ENCODE results near the gene PAX2.

The PAX2 gene

DNA sequence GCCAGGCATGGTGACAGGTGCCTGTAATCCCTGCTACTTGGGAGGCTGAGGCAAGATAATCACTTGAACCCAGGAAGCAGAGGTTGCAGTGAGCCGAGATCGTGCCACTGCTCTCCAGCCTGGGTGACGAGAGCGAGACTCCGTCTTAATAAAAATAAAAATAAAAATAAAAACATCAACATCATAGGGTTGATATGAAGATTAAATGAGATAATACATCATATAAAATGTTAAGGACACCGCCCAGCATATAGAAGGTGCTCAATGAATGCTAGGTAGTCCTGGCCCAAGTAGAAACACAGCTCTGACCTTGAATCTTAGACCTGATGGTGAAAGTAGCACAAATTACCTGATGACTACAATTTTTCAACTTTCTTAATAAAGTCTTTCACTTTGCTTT, 74.0 kb downstream of the PAX2 start:
- FAIRE-seq = no peak

- no peak for FAIRE-seq
These were observed 77.8 kb downstream of the PAX2 start for GRCh38 chr10:100823194-100823593.

DNA sequence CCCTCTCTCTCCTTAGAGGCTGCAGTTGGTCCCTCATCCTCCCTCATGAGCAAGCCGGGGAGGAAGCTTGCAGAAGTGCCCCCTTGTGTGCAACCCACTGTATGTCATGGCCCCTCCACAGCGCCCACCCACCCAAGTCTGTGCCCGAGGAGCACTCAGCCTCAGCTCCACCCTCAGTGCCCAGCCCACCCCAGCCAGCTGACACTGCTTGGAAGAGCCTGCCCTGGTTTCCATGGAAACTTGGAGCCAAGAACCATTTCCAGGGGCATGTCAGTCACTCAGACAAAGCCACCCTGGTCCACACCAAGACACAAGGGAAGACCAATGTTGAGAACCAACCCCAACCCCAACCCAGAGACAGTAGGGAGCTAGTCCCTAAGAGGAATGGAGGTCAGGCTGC, 79.5 kb downstream of the PAX2 start:
- no peak for FAIRE-seq

- no peak for FAIRE-seq
These were observed 80.0 kb downstream of the PAX2 start for GRCh38 chr10:100825325-100825875.

GRCh38 chr10:100826031-100826651, 80.8 kb downstream of the PAX2 start:
- no peak for FAIRE-seq

DNA sequence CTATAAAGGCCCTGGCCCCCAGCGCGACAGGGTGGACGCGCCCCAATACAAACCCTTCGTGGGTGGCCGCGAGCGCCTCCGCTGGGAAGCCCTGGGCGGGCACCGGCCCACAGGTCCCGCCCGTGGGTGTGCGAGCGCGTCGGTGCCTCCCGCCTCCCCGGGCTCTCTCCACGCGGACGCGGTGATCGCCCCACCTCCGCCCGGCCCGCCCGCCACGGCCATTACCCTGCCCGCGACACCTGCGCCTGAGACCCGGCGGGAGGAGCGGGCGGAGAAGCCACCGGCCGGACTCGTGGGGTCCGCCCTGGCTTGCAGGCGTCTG, 81.2 kb downstream of the PAX2 start:
- FAIRE-seq = no peak

DNA sequence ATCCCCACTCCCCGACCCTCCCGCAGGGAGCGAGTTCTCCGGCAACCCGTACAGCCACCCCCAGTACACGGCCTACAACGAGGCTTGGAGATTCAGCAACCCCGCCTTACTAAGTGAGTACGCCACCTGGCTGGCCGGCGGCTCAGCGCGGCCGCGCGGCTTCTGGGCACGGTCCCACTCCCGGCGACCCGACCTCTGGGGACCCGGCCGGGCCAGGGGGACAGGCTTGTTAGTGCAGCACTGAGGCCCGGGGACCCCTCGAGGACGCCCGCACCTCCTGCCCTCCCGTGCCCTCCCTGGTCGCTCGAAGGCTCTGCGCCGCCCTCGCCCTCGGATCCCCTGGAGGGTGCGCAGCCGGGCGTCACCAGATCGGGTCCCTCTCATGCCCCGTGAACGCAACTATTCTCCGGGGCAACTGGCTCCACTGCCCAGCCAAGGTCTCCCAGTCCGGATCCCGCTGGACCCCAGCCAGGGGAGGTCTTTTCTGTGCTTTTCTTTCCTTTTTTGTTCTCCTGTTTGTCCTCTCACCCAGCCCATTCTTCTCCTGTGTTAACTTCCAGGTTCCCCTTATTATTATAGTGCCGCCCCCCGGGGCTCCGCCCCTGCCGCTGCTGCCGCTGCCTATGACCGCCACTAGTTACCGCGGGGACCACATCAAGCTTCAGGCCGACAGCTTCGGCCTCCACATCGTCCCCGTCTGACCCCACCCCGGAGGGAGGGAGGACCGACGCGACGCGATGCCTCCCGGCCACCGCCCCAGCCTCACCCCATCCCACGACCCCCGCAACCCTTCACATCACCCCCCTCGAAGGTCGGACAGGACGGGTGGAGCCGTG, 81.8 kb downstream of the PAX2 start:
- FAIRE-seq = no peak

DNA sequence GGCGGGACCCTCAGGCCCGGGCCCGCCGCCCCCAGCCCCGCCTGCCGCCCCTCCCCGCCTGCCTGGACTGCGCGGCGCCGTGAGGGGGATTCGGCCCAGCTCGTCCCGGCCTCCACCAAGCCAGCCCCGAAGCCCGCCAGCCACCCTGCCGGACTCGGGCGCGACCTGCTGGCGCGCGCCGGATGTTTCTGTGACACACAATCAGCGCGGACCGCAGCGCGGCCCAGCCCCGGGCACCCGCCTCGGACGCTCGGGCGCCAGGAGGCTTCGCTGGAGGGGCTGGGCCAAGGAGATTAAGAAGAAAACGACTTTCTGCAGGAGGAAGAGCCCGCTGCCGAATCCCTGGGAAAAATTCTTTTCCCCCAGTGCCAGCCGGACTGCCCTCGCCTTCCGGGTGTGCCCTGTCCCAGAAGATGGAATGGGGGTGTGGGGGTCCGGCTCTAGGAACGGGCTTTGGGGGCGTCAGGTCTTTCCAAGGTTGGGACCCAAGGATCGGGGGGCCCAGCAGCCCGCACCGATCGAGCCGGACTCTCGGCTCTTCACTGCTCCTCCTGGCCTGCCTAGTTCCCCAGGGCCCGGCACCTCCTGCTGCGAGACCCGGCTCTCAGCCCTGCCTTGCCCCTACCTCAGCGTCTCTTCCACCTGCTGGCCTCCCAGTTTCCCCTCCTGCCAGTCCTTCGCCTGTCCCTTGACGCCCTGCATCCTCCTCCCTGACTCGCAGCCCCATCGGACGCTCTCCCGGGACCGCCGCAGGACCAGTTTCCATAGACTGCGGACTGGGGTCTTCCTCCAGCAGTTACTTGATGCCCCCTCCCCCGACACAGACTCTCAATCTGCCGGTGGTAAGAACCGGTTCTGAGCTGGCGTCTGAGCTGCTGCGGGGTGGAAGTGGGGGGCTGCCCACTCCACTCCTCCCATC, 82.7 kb downstream of the PAX2 start:
- FAIRE-seq = no peak

DNA sequence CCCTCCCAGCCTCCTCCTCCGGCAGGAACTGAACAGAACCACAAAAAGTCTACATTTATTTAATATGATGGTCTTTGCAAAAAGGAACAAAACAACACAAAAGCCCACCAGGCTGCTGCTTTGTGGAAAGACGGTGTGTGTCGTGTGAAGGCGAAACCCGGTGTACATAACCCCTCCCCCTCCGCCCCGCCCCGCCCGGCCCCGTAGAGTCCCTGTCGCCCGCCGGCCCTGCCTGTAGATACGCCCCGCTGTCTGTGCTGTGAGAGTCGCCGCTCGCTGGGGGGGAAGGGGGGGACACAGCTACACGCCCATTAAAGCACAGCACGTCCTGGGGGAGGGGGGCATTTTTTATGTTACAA, 83.3 kb downstream of the PAX2 start:
- FAIRE-seq = no peak

- FAIRE-seq = no peak
These were observed 83.9 kb downstream of the PAX2 start for GRCh38 chr10:100829097-100829870.

DNA sequence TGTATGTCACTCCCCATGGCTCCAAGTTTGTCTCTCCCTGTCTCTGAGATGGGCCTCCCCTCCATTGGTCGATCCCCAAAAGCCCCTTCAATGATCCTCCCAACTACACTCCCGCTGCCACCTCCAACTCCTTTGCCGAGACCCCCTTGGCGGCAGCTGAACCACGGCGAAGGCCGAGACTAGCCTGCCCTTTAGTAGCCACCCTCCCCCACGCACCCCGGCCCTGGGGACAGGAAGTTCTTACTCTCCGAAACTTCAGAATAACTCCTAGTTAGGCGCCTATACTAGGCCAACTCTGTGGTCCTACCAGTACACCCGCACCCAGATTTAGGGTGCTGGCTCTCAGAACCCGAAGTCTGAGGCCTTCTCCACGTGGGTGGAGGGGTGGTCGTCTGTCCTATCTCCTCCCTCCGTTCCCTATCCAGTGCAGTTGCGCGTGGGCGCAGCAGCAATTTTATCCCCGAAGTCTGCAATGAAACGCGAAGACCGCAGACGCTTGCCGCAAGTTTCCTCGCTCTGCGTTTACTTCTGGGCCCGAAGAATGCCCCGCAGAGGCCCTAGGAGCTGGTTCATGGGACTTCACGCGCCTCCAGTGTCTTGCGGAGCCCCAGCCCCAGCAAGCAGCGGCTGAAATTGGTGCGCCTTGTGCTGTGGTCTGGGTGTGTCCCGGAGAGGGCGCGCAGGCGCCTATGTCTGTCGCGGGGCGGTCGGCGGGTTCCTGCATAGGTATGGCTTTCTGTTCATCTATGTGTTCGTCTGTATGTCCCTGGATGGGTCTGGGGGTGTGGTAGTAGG, 84.7 kb downstream of the PAX2 start:
- FAIRE-seq = no peak

DNA sequence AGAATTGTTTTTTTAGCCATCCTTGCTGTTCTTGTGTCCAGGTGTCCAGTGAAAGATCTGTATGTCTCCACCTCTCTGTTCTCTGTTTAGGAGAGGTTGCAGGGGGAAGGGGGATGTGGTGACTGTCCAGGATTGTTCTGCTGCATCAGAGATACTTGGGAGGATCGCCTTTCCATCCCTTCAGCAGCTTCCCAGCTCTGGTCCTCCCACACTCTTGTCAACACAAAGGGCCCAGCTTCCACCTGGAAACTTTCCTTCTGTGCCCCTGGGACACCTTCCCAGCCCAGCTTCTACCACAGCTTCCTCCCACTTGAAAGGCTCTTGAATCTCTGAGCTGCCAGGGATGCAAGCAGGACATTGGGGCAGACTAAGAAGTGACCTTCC, 85.3 kb downstream of the PAX2 start:
- no peak for FAIRE-seq

- FAIRE-seq = no peak
These were observed 86.4 kb downstream of the PAX2 start for GRCh38 chr10:100831742-100832141.

GRCh38 chr10:100835810-100836209, 90.4 kb downstream of the PAX2 start:
- FAIRE-seq = no peak

DNA sequence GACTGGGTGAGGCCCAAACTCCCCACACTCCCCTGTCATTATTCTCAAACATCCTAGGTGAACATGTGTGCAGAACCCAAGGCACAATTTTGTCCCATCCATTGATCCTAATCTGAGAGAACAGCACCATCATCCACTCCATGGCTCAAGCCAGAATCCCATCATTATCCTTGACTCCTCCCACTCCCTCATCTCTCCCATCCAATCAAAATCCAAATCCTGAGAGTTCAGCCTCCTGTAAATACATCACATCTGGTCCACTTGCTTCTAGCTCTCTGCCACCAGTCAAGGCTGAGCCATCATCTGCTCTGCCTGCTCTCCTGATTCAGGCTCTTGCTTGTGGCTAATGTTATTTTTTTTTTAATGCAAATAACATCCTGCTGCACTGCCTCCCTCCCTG, 91.5 kb downstream of the PAX2 start:
- FAIRE-seq = no peak

DNA sequence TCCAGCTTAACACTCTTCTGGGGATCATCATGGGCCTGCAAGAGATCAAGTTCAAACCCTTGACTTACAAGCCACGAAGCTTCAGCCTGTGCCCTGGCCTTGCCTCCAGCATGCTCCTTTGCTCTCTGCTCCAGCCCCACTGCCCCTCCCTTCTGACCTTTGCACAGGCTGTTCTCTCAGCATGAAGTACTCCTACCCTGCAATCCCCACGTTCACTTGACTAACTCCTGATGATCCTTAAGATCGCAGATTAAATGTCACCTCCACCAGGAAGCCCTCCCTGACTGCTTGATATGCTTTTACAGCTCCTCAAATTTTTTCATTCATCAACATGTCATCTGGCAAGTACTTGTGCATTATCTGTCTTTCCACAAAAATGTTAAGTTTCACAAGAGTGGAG, 91.9 kb downstream of the PAX2 start:
- FAIRE-seq = no peak

- FAIRE-seq = no peak
These were observed 93.6 kb downstream of the PAX2 start for GRCh38 chr10:100838986-100839385.

DNA sequence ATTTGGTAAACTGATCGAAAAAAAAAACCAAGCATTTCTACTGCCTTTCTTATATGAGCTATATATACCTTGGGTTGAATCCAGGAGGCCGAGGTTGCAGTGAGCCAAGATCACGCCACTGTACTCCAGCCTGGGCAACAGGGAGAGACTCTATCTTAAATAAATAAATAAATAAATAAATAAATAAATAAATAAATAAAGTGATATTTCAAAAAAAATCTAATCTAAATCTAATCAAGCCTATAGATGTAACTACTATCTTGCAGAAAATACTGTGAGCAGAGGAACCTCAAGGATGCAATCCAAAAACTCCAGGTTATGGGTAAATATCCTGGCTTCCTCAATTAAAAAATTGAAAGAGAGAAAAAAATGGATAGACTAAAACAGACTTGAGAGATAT, 96.1 kb downstream of the PAX2 start:
- FAIRE-seq = no peak

GRCh38 chr10:100847440-100847839, 102.1 kb downstream of the PAX2 start:
- FAIRE-seq = no peak

DNA sequence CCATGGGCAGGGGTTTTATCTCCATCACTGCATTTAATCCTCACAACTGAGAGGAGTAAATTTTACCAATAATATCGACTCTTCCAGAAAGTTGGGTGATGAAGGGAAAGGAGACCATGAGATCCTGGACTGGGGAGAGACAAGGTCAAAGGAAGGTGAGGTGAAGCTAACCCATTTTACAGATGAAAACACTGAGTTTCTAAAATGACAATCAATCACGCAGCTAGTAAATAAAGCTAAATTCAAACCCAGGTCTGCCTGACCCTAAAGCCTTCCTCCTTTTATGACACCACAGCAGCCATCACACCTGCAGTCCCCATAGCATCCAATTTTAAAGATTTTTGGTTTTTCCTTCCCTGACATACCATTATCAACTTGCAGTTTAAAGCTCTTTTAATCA, 103.4 kb downstream of the PAX2 start:
- no peak for FAIRE-seq

- no peak for FAIRE-seq
These were observed 112.9 kb downstream of the PAX2 start for GRCh38 chr10:100858261-100858660.
